Gastroesophageal sphincter (tissue), 3 donors: Measurements from ENCODE around the gene PREX1.

Experiments
- CTCF ChIP-seq, 4 experiments: fragments of 200-600 bp in 2 of 4; fragments of 450-650 bp in 2 of 4; sonication (generic) in 1 of 4; IDR thresholded peaks; one replicate each; pipeline ENCODE4 v1.5.1; 2017 to 2019; ENCODE audit warnings: antibody characterized with exemption in 4 of 4, mild to moderate bottlenecking in 2 of 4, moderate library complexity in 2 of 4
- EP300 ChIP-seq: sonication (generic); formaldehyde crosslinking; IDR thresholded peaks from one replicate; pipeline ENCODE4 v1.6.1; 2017; ENCODE audit warnings: antibody characterized with exemption, mild to moderate bottlenecking

DNA sequence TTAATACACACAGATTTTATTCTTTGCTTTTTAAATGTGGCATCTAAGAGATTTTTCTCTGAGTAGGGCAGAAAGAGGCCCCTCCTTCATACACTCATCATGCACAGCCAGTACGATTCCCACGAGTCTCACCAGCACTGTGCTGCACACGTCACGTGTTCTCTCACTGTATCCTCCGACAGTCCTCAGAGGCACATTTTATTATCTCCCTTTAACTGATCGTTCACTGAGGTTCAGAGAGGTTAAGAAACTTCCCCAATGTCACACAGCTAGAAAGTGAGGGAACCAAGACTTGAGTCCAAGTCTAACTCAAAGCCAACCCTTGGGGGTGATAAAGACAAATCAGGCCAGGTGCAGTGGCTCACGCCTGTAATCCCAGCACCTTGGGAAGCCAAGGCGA is 142.5 kb downstream of the PREX1 start:
- TF ChIP-seq CTCF (IDR thresholded peaks at IDR 0.05) (no peak), EP300 (no peak)
